Subcutaneous adipose tissue (tissue), 4 donors: ENCODE data around the gene PRKD2. TPM values are rescaled to one million over a fixed set of nuclear protein-coding genes. Genes with fewer than 3 reads are reported as not detected.

ENCODE experiments used
- CTCF ChIP-seq: fragments of 450-650 bp; IDR thresholded peaks from one replicate; pipeline ENCODE4 v1.5.1; 2016; ENCODE audit warnings: low read depth, mild to moderate bottlenecking, control low read depth, antibody characterized with exemption, moderate library complexity
- total RNA-seq, 4 donors: library from RNA; depleted of rRNA; stranded (reverse); fragments of >200 nt; gene quantifications; one replicate each; pipeline ENCODE4 v1.1.0, GENCODE V29; 2016

PRKD2 gene
- total RNA-seq, 4 donors from 2014 or later: 14.5 to 50.9 (median 25.0) TPM

DNA sequence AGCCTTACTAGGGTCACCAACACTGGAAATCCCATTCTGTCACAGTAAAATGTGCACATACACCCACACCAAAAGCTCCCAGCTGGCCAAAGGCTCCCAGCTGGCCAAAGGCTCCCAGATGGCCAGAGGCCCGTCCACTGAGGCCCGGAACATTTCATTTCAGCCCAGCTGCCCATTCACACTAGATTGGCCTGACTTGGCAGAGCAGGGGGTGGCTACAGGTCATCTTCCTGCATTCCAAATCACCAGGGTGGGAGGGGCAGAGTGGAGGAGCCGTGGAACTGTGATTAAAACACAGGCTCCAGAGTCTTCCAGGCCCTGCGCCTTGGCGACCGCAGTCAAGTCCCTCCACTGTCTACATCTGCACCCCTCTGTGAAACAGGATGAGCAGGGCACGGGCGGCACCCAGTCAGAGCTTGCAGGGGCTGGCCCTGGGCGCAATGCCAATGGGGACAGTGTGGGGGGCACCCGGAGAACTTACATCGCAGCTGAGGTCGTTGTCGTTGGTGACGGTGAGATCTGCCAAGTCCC, 10.1 kb upstream of the PRKD2 start:
- no peak for TF ChIP-seq CTCF

DNA sequence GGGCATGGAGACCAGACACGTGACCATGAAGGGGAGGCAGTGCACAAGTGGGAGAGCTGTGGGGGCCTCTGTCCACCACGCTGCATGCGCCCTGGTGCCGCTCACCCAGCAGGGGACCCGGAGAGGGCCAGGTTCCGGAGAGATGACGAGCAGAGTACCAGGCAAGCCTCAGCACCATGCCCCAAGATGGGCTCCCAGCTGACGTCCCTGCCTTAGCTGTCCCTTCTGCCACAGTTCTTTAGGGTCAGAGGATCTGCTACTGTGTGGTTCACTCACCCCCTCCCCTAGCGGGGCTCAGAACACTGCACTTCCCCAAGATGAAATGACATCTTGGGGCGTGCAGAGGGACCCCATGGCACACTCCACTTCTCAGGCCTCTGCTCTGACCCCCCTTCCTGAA, 9.6 kb upstream of the PRKD2 start:
- no peak for TF ChIP-seq CTCF

GRCh38 chr19:46725859-46726393, 9.0 kb upstream of the PRKD2 start:
- TF ChIP-seq CTCF: no peak

DNA sequence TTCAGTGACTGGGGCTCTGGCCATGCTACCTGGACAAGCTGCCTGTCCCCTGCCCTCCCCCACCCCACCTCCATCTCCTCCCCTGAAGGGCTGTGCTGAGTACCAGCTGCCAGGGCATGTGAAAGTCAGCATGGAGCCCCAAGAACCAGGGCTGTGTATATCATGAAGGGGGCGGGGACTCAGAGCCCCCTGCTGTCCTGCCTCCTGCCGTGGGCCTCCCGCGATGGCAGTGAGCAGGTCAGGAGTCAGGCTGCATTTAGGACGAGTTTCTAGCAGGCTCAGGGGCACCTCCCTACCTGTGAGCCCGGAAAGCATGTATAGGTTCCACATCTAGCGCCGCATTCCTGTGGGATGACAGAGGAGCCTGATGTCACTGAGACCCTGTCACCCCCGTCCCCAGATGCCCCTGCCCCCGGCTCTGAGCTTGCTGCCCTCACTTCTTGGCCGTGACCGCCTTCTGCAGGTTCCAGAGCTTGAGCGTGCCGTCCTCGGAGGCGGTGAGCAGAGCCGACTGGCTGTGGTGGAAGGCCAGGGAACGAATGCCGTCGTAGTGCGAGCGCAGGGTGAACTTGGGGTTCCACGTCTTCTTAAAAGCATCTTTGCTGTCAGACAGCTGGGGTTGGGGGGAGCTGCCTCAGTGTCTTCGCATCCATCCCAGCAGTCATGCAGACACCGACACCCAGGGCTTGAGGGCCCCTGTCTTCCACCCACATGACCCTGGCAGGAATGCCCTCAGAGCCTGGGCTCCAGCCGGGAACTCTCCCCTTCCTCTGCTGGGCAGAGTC, 8.3 kb upstream of the PRKD2 start:
- no peak for TF ChIP-seq CTCF

DNA sequence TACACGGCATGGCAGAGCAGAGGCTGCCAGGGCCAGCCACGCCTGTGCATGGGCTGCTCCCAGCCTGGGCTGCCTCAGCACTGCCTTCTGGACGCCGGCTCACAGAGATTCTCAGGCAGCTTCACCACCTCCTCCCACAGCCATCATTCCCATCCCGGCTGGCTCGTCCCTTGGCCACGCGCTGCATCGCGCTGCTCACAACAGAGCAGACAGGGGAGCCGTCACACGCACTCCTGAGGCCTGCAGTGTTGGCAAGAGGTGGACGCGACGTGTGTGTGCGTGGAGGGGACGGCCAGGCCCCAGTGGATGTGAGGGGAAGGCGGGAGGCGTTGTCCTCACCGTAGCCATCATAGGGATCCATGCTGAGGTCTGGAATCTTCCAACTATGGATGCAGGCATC, 7.6 kb upstream of the PRKD2 start:
- TF ChIP-seq CTCF: no peak

DNA sequence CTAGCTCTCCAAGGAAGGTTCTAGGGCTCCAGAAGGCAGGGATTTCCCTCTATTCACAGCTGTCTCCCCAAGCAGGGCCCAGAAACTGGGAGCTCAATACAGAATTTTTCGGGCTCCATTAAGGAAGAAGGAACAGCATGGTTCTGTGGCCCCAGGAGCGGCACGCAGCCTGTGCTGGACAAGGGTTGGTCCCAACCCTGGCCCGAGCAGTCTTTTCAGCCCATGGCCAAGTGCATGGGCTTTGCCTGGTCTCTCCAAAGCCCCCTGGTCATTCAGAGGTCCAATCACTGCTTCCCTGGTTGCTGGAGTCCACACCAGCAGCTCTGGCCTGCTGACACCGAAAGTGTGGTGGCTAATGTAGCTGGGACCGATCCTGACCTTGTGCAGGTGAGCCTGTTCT, 6.6 kb upstream of the PRKD2 start:
- TF ChIP-seq CTCF: no peak

DNA sequence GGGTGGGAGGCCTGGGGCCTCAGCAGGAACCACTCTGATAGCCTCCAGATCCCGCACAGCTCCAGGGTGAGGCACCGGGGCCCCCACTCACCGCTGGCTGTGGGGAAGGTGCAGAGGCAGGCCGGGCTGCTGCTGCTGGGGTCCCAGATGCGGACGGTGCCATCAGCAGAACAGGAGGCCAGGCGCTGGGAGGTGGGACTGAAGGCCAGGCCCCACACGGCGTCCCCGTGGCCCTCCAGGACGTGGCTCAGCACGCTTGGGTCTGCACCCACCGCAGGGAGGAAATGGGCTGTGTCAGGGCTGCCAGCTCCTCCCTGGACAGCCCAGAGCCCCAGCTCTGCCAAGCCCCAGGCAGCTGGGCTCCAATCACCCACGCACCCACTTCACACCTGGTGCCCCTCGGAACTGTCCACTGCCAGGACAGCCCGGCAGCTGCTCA, 6.1 kb upstream of the PRKD2 start:
- no peak for TF ChIP-seq CTCF
